H1 (cell line): ENCODE measurements around the gene HLA-F.

Experiments
- POLR2A ChIP-seq, 2 experiments: IDR thresholded peaks; 1 replicate in 1 of 2; 2 replicates in 1 of 2; pipeline ENCODE4 v1.6.1; 2011; ENCODE audit warnings: low read depth in 2 of 2, low read length in 2 of 2, mild to moderate bottlenecking in 2 of 2; ENCODE audit errors: control extremely low read depth in 1 of 2
- POLR2AphosphoS5 ChIP-seq: IDR thresholded peaks from 2 replicates; pipeline ENCODE4 v1.6.1; 2011; ENCODE audit warnings: low read depth, low read length
- RBBP5 ChIP-seq: IDR thresholded peaks from 2 replicates; pipeline ENCODE4 v1.7.1; 2012; ENCODE audit warnings: low read depth, mild to moderate bottlenecking, inconsistent platforms, low read length, moderate library complexity, borderline replicate concordance
- RXRA ChIP-seq: IDR thresholded peaks from 2 replicates; pipeline ENCODE4 v1.6.1; 2011; ENCODE audit warnings: low read depth, mild to moderate bottlenecking, low read length, moderate library complexity; ENCODE audit not compliant: insufficient read depth
- TF ChIP-seq, protein P1 (sequence below): IDR thresholded peaks from 2 replicates; pipeline ENCODE4 v1.6.1; 2012; ENCODE audit warnings: inconsistent platforms
- TF ChIP-seq, protein P2 (sequence below), 3 experiments: IDR thresholded peaks; 1 replicate in 2 of 3; 2 replicates in 1 of 3; pipeline versions ENCODE4 v1.5.1 to v1.6.1; 2011; ENCODE audit warnings: low read length in 3 of 3, mild to moderate bottlenecking in 3 of 3, inconsistent platforms in 2 of 3, low read depth in 1 of 3, moderate library complexity in 1 of 3; ENCODE audit not compliant: insufficient read depth in 1 of 3; ENCODE audit errors: control extremely low read depth in 1 of 3

DNA sequence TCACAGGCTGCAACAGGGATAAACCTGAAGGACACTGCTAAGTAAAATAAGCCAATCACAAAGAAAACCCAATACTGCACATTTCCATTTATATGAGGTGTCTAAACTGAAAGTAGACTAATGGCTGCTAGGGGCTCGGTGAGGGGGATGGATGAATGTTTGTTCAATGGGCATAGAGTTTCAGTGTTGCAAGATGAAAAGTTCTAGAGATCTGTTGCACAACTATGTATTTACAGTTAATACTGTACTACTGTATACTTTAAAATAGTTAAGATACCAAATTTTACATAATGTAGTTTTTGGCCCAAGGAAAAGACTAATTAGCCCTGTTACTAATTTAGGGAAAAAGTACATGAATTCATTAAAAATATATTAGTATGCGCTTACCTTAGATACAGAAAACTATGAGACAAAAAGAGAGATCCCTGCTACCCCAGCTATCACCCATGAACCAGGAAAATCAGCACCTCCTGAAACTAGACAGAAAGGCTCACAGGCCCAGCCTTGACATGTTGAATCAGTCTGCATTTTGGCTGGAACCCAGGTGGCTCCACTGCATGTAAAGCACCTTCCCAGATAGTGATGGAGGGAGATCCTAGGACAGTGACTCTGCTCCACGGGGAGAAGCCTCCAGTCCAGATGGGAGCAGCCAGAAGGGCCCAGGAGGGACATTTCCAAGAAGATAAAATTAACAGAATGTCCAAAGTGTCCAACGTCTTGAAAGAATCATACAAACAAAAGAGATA lies 16.1 kb downstream of the HLA-F start:
- TF ChIP-seq RBBP5 (no peak), POLR2AphosphoS5 (no peak), POLR2A (IDR thresholded peaks at IDR 0.05; ENCODE audit: control extremely low read depth in 1 of 2, low read depth in 2 of 2, low read length in 2 of 2) (no peak), RXRA (no peak)
- TF ChIP-seq, protein P1, sequence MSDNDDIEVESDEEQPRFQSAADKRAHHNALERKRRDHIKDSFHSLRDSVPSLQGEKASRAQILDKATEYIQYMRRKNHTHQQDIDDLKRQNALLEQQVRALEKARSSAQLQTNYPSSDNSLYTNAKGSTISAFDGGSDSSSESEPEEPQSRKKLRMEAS: no peak
- TF ChIP-seq, protein P2, sequence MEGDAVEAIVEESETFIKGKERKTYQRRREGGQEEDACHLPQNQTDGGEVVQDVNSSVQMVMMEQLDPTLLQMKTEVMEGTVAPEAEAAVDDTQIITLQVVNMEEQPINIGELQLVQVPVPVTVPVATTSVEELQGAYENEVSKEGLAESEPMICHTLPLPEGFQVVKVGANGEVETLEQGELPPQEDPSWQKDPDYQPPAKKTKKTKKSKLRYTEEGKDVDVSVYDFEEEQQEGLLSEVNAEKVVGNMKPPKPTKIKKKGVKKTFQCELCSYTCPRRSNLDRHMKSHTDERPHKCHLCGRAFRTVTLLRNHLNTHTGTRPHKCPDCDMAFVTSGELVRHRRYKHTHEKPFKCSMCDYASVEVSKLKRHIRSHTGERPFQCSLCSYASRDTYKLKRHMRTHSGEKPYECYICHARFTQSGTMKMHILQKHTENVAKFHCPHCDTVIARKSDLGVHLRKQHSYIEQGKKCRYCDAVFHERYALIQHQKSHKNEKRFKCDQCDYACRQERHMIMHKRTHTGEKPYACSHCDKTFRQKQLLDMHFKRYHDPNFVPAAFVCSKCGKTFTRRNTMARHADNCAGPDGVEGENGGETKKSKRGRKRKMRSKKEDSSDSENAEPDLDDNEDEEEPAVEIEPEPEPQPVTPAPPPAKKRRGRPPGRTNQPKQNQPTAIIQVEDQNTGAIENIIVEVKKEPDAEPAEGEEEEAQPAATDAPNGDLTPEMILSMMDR (IDR thresholded peaks at IDR 0.05; ENCODE audit: control extremely low read depth in 1 of 3, insufficient read depth in 1 of 3, low read depth in 1 of 3, low read length in 3 of 3): no peak
